Calu3 (cell line): ENCODE data around the gene HYOU1. TPM values are rescaled to one million over a fixed set of nuclear protein-coding genes. Genes with fewer than 3 reads are reported as not detected.
A peak's percentile ranks its signal among the peaks of the same experiment; 100 is the strongest.

Experiments used
- BruUV-seq: library from RNA; stranded (reverse); fragments of 400-500 nt; replicated peaks from 2 replicates; lab custom pipeline; 2021; lab: Mats Ljungman, UMichigan
- CTCF ChIA-PET: fragments of 300-600 bp; sonication (Branson Sonifier 250); formaldehyde crosslinking; loops from one replicate; lab custom pipeline; 2022; ENCODE audit warnings: antibody characterized with exemption; lab: Charles Lee
- DNase-seq: peaks from one replicate; pipeline ENCODE4 v3.0.0; 2022
- H3K27ac Mint-ChIP-seq: one replicate; pipeline ENCODE4 v1.8.0; 2022; ENCODE audit warnings: mixed read lengths; ENCODE audit not compliant: unreplicated experiment
- H3K27me3 Mint-ChIP-seq: one replicate; pipeline ENCODE4 v1.8.0; 2022; ENCODE audit warnings: mixed read lengths; ENCODE audit not compliant: unreplicated experiment
- H3K36me3 Mint-ChIP-seq: one replicate; pipeline ENCODE4 v1.8.0; 2022; ENCODE audit warnings: mild to moderate bottlenecking, moderate library complexity, mixed read lengths; ENCODE audit not compliant: insufficient read depth, unreplicated experiment
- H3K4me1 Mint-ChIP-seq: one replicate; pipeline ENCODE4 v1.8.0; 2022; ENCODE audit warnings: mild to moderate bottlenecking, low read depth, mixed read lengths; ENCODE audit not compliant: unreplicated experiment
- H3K4me3 Mint-ChIP-seq: one replicate; pipeline ENCODE4 v1.8.0; 2022; ENCODE audit warnings: mild to moderate bottlenecking, low read depth, moderate library complexity, mixed read lengths; ENCODE audit not compliant: unreplicated experiment
- H3K9me3 Mint-ChIP-seq: one replicate; pipeline ENCODE4 v1.8.0; 2022; ENCODE audit warnings: low read depth, mixed read lengths; ENCODE audit not compliant: unreplicated experiment
- CTCF ChIP-seq: fragments of 200-600 bp; IDR thresholded peaks from one replicate; pipeline ENCODE4 v1.8.0; 2022; ENCODE audit warnings: antibody characterized with exemption; ENCODE audit not compliant: unreplicated experiment
- intact Hi-C: fragments of 100-400 bp; cut with micrococcal nuclease; formaldehyde crosslinking; loops from one replicate; pipeline ENCODE4 v1.10.0; 2022; ENCODE audit not compliant: unreplicated experiment
- microRNA-seq: library from miRNA; unstranded; fragments of <30 nt; microRNA quantifications from one replicate; pipeline ENCODE4 v1.2.0, GENCODE V29; 2022
- total RNA-seq: library from RNA; stranded (reverse); gene quantifications from 2 replicates; pipeline ENCODE4 v1.2.3, GENCODE V29; 2022

HYOU1 gene
- total RNA-seq, 1 experiment from 2014 or later: 180 TPM

GRCh38 chr11:118997627-118998387 lies 59.2 kb downstream of the HYOU1 start, which contains the start of gene CENATAC:
Gene CENATAC (plus strand): TSS chr11:118998138. CDS start chr11:118998198, 60 bp downstream.
- intact Hi-C loops: no loop called here
- Mint-ChIP-seq H3K4me1 (peaks cover 9% of the 10 kb centered on the region), H3K36me3 (peaks cover 34% of the 10 kb centered on the region), H3K4me3 (peak within 1 kb of the TSS; percentile 99), H3K27me3 (no peaks in the 10 kb centered on the region), H3K9me3 (no peaks in the 10 kb centered on the region), H3K27ac (peak within 1 kb of the TSS; percentile 45)
- CTCF ChIA-PET: no interaction called here
- peak; percentile 87 for DNase-seq
- TF ChIP-seq CTCF: no peak
- BruUV-seq: no TSS peak

- Mint-ChIP-seq H3K4me1 (peaks cover 9% of the 10 kb centered on the region), H3K9me3 (no peaks in the 10 kb centered on the region), H3K4me3 (peak overlapping the region; percentile 99), H3K27me3 (no peaks in the 10 kb centered on the region), H3K36me3 (peaks cover 34% of the 10 kb centered on the region), H3K27ac (peak overlapping the region; percentile 42)
- intact Hi-C loops: no loop called here
- TSS peak; percentile 28 for BruUV-seq
- no peak for TF ChIP-seq CTCF
- CTCF ChIA-PET: no interaction called here
- no peak for DNase-seq
These were observed 59.9 kb downstream of the HYOU1 start for GRCh38 chr11:118996926-118997626.

Small RNA genes lying within 50 kb of the gene (microRNA-seq; reads per million reads assigned to microRNA genes)
- gene MIR3656: not detected

Other genes with a start within 250 kb of the HYOU1 start
- not detected in 2 replicates for gene CXCR5, start 173.3 kb downstream of the HYOU1 start, total RNA-seq
- 57.9 and 68.4 TPM in 2 replicates for gene BCL9L, start 131.3 kb downstream of the HYOU1 start, total RNA-seq
- 3.5 and 5.2 TPM in 2 replicates for gene UPK2, start 100.9 kb downstream of the HYOU1 start, total RNA-seq
- gene FOXR1, start 85.4 kb downstream of the HYOU1 start, total RNA-seq: not detected in 2 replicates
- gene CENATAC, start 59.1 kb downstream of the HYOU1 start, total RNA-seq: 43.0 and 46.9 TPM in 2 replicates
- gene RPS25, start 38.9 kb downstream of the HYOU1 start, total RNA-seq: 471 and 510 TPM in 2 replicates
- gene TRAPPC4, start 38.4 kb downstream of the HYOU1 start, total RNA-seq: 42.0 and 43.9 TPM in 2 replicates
- 21.2 and 24.6 TPM in 2 replicates for gene SLC37A4, start 26.3 kb downstream of the HYOU1 start, total RNA-seq
- gene VPS11, start 10.6 kb upstream of the HYOU1 start, total RNA-seq: 15.1 and 15.8 TPM in 2 replicates
- 35.2 and 39.6 TPM in 2 replicates for gene HMBS, start 27.7 kb upstream of the HYOU1 start, total RNA-seq
- gene DPAGT1, start 44.6 kb upstream of the HYOU1 start, total RNA-seq: 46.7 and 47.6 TPM in 2 replicates
- 7.8 and 9.5 TPM in 2 replicates for gene C2CD2L, start 50.1 kb upstream of the HYOU1 start, total RNA-seq
- gene HINFP, start 64.4 kb upstream of the HYOU1 start, total RNA-seq: 21.8 and 22.6 TPM in 2 replicates
- not detected in 2 replicates for gene ABCG4, start 91.8 kb upstream of the HYOU1 start, total RNA-seq
- gene NLRX1, start 111.5 kb upstream of the HYOU1 start, total RNA-seq: 5.5 and 6.7 TPM in 2 replicates
- 0.15 TPM in 1 of 2 replicates, not detected in the other for gene NHERF4, start 128.3 kb upstream of the HYOU1 start, total RNA-seq
- gene CBL, start 149.1 kb upstream of the HYOU1 start, total RNA-seq: 14.2 and 15.9 TPM in 2 replicates